Ovary (tissue), 3 donors: Measurements from ENCODE around the gene IL1R2.

Source experiments
- EP300 ChIP-seq: sonication (generic); formaldehyde crosslinking; IDR thresholded peaks from one replicate; pipeline ENCODE4 v1.6.1; 2017; ENCODE audit warnings: antibody characterized with exemption
- POLR2A ChIP-seq: fragments of 450-650 bp; IDR thresholded peaks from one replicate; pipeline ENCODE4 v1.6.1; 2017; ENCODE audit warnings: antibody characterized with exemption, mild to moderate bottlenecking, moderate library complexity
- TF ChIP-seq, protein P1 (sequence below), 3 donors: fragments of 450-650 bp in 2 of 3; fragments of 200-600 bp in 1 of 3; IDR thresholded peaks; one replicate each; pipeline versions ENCODE4 v1.5.1 to v1.8.0; 2016 to 2022; ENCODE audit warnings: antibody characterized with exemption in 3 of 3, mild to moderate bottlenecking in 1 of 3
- donor health status: DM: no; HTN: no; CAD: no.

DNA sequence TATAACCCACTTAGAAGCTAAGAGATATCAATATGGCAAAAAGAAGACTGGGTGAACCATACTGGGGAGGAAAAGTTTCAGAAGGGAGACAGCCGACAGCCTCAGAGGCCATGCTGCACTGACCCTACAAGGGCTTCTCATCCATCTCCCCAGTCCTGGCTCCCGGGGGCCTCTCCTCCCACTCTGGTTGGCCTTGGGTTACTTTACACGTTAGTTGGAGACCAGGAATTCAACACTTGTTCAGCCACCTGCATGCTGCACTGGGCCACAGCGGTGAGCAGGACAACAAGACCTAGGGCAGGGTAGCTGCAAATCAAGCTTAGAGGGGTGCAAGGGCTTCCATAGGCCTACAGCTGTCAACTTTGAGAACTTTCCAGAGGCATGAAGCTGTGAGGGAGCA, 28.6 kb upstream of the IL1R2 start:
- TF ChIP-seq, protein P1, sequence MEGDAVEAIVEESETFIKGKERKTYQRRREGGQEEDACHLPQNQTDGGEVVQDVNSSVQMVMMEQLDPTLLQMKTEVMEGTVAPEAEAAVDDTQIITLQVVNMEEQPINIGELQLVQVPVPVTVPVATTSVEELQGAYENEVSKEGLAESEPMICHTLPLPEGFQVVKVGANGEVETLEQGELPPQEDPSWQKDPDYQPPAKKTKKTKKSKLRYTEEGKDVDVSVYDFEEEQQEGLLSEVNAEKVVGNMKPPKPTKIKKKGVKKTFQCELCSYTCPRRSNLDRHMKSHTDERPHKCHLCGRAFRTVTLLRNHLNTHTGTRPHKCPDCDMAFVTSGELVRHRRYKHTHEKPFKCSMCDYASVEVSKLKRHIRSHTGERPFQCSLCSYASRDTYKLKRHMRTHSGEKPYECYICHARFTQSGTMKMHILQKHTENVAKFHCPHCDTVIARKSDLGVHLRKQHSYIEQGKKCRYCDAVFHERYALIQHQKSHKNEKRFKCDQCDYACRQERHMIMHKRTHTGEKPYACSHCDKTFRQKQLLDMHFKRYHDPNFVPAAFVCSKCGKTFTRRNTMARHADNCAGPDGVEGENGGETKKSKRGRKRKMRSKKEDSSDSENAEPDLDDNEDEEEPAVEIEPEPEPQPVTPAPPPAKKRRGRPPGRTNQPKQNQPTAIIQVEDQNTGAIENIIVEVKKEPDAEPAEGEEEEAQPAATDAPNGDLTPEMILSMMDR (IDR thresholded peaks at IDR 0.05) = no peak
- no peak for TF ChIP-seq EP300
- no peak for TF ChIP-seq POLR2A
